Measurements from ENCODE around the gene BLTP2. TPM values are rescaled to one million over a fixed set of nuclear protein-coding genes. Genes with fewer than 3 reads are reported as not detected.

Gene BLTP2
- total RNA-seq, 1 donor from 2014 or later, result 190 TPM

GRCh38 chr17:28635506-28635905 is 9.5 kb downstream of the BLTP2 start:
- Mint-ChIP-seq H3K9me3 (ENCODE audit: low read depth) (no peaks in the 10 kb centered on the region), H3K36me3 (ENCODE audit: insufficient read depth) (peaks cover 51% of the 10 kb centered on the region), H3K27ac (no peak overlapping the region), H3K4me3 (ENCODE audit: low read depth) (no peak overlapping the region), H3K4me1 (ENCODE audit: low read depth) (no peaks in the 10 kb centered on the region), H3K27me3 (no peaks in the 10 kb centered on the region)
- no peak for DNase-seq (ENCODE audit: low spot score, unreplicated experiment)
- no peak for TF ChIP-seq CTCF (IDR thresholded peaks at IDR 0.05; ENCODE audit: unreplicated experiment)

- Mint-ChIP-seq H3K4me1 (ENCODE audit: low read depth) (no peaks in the 10 kb centered on the region), H3K9me3 (ENCODE audit: low read depth) (no peaks in the 10 kb centered on the region), H3K27me3 (no peaks in the 10 kb centered on the region), H3K4me3 (ENCODE audit: low read depth) (no peak overlapping the region), H3K27ac (no peak overlapping the region), H3K36me3 (ENCODE audit: insufficient read depth) (peaks cover 45% of the 10 kb centered on the region)
- no peak for DNase-seq (ENCODE audit: low spot score, unreplicated experiment)
- no peak for TF ChIP-seq CTCF (IDR thresholded peaks at IDR 0.05; ENCODE audit: unreplicated experiment)
Observed at GRCh38 chr17:28634206-28634865, 10.6 kb downstream of the BLTP2 start.

GRCh38 chr17:28626818-28627217 is 18.1 kb downstream of the BLTP2 start:
- Mint-ChIP-seq H3K27ac (no peak overlapping the region), H3K27me3 (no peaks in the 10 kb centered on the region), H3K36me3 (ENCODE audit: insufficient read depth) (peaks cover 20% of the 10 kb centered on the region), H3K9me3 (ENCODE audit: low read depth) (no peaks in the 10 kb centered on the region), H3K4me1 (ENCODE audit: low read depth) (no peaks in the 10 kb centered on the region), H3K4me3 (ENCODE audit: low read depth) (no peak overlapping the region)
- no peak for DNase-seq (ENCODE audit: low spot score, unreplicated experiment)
- no peak for TF ChIP-seq CTCF (IDR thresholded peaks at IDR 0.05; ENCODE audit: unreplicated experiment)

- H3K27me3 Mint-ChIP-seq, result no peaks in the 10 kb centered on the region
- peaks cover 31% of the 10 kb centered on the region for H3K36me3 Mint-ChIP-seq (ENCODE audit: insufficient read depth)
Observed at GRCh38 chr17:28624148-28624547, 20.8 kb downstream of the BLTP2 start.

GRCh38 chr17:28623696-28624095 is 21.3 kb downstream of the BLTP2 start:
- Mint-ChIP-seq H3K27ac (no peak overlapping the region), H3K9me3 (ENCODE audit: low read depth) (no peaks in the 10 kb centered on the region), H3K4me1 (ENCODE audit: low read depth) (no peaks in the 10 kb centered on the region), H3K4me3 (ENCODE audit: low read depth) (no peak overlapping the region), H3K27me3 (no peaks in the 10 kb centered on the region), H3K36me3 (ENCODE audit: insufficient read depth) (peaks cover 33% of the 10 kb centered on the region)
- DNase-seq (ENCODE audit: low spot score, unreplicated experiment), result no peak
- TF ChIP-seq CTCF (IDR thresholded peaks at IDR 0.05; ENCODE audit: unreplicated experiment), result no peak

More at GRCh38 chr17:28624148-28624547, 20.8 kb downstream of the BLTP2 start:
- no peak overlapping the region for H3K4me3 Mint-ChIP-seq (ENCODE audit: low read depth)
- no peak overlapping the region for H3K27ac Mint-ChIP-seq
- H3K9me3 Mint-ChIP-seq (ENCODE audit: low read depth), result no peaks in the 10 kb centered on the region
- H3K4me1 Mint-ChIP-seq (ENCODE audit: low read depth), result no peaks in the 10 kb centered on the region
- DNase-seq (ENCODE audit: low spot score, unreplicated experiment), result no peak
- no peak for TF ChIP-seq CTCF (IDR thresholded peaks at IDR 0.05; ENCODE audit: unreplicated experiment)

Measured in progenitor cell of endocrine pancreas (in vitro differentiated cells).